GM21367 (cell line): ENCODE results near the gene DNHD1.

Experiments
- ATAC-seq: cut with Tn5 transposase; IDR thresholded peaks from one replicate; pipeline ENCODE4 v1.9.1; 2021; ENCODE audit not compliant: unreplicated experiment

The DNHD1 gene

GRCh38 chr11:6587360-6587953 is 90.4 kb downstream of the DNHD1 start:
- ATAC-seq, result no peak

GRCh38 chr11:6588018-6588417 is 90.9 kb downstream of the DNHD1 start:
- no peak for ATAC-seq

GRCh38 chr11:6594142-6594768 is 97.2 kb downstream of the DNHD1 start:
- ATAC-seq, result no peak

- ATAC-seq, result no peak
Observed at GRCh38 chr11:6596239-6596877, 99.3 kb downstream of the DNHD1 start.

GRCh38 chr11:6598555-6598954 is 101.5 kb downstream of the DNHD1 start:
- ATAC-seq, result no peak

- ATAC-seq, result no peak
Observed at GRCh38 chr11:6599449-6599848, 102.4 kb downstream of the DNHD1 start.

- no peak for ATAC-seq
Observed at GRCh38 chr11:6599881-6600390, 102.9 kb downstream of the DNHD1 start.

- no peak for ATAC-seq
Observed at GRCh38 chr11:6601041-6601461, 104.0 kb downstream of the DNHD1 start.

GRCh38 chr11:6602096-6602940 is 105.2 kb downstream of the DNHD1 start:
- no peak for ATAC-seq

GRCh38 chr11:6603287-6604080 is 106.4 kb downstream of the DNHD1 start, which contains the start of the genes ILK and RRP8:
TSS of gene ILK (plus strand) at chr11:6603774. CDS start at chr11:6604272, 498 bp downstream.
TSS of gene RRP8 (minus strand) at chr11:6603616. CDS start at chr11:6603502, 114 bp downstream.
- peak; percentile 63 for ATAC-seq

- ATAC-seq, result peak; percentile 39
Observed at GRCh38 chr11:6604081-6604626, 107.1 kb downstream of the DNHD1 start.

GRCh38 chr11:6604790-6605189 is 107.7 kb downstream of the DNHD1 start:
- ATAC-seq, result no peak

- peak; percentile 42 for ATAC-seq
Observed at GRCh38 chr11:6606471-6607189, 109.5 kb downstream of the DNHD1 start.

GRCh38 chr11:6607190-6607795 is 110.2 kb downstream of the DNHD1 start:
- no peak for ATAC-seq

- ATAC-seq, result no peak
Observed at GRCh38 chr11:6608011-6608410, 110.9 kb downstream of the DNHD1 start.

- ATAC-seq, result no peak
Observed at GRCh38 chr11:6608726-6609501, 111.8 kb downstream of the DNHD1 start.

- no peak for ATAC-seq
Observed at GRCh38 chr11:6609502-6610015, 112.5 kb downstream of the DNHD1 start.

GRCh38 chr11:6610591-6610990 is 113.5 kb downstream of the DNHD1 start:
- ATAC-seq, result no peak
